Heart left ventricle (tissue), 16 donors: Measurements from ENCODE around the gene DIS3. TPM values are rescaled to one million over a fixed set of nuclear protein-coding genes. Genes with fewer than 3 reads are reported as not detected.
"Not testable (repeated sequence)": the region's sequence is repeated elsewhere in the genome, so short reads cannot be mapped to it uniquely, and the experiment has no call there.

Source experiments
- ATAC-seq, 4 donors: fragments of 200-7000 bp; cut with Tn5 transposase; one replicate each; pipeline ENCODE4 v1.9.1; 2020 to 2022; ENCODE audit warnings: moderate library complexity in 4 of 4, mild to moderate bottlenecking in 3 of 4, moderate number of reproducible peaks in 1 of 4
- DNase-seq, 5 donors: peaks; one replicate each; pipeline ENCODE4 v3.0.0-alpha.2; 2020
- H3K27ac ChIP-seq, 12 donors: fragments of 200-600 bp; sonication (generic) in 4 of 12; one replicate each; pipeline versions ENCODE4 v1.5.0 to v1.8.0; 2016 to 2022; ENCODE audit warnings: mild to moderate bottlenecking in 2 of 12
- H3K27me3 ChIP-seq, 9 donors: fragments of 200-600 bp; sonication (generic) in 2 of 9; one replicate each; pipeline versions ENCODE4 v1.5.1 to v1.8.0; 2016 to 2022; ENCODE audit warnings: mild to moderate bottlenecking in 3 of 9
- H3K36me3 ChIP-seq, 9 donors: fragments of 200-600 bp; sonication (generic) in 2 of 9; one replicate each; pipeline versions ENCODE4 v1.5.0 to v1.8.0; 2018 to 2022; ENCODE audit warnings: mild to moderate bottlenecking in 2 of 9
- H3K4me1 ChIP-seq, 12 donors: fragments of 200-600 bp; sonication (generic) in 4 of 12; one replicate each; pipeline versions ENCODE4 v1.5.0 to v1.8.0; 2016 to 2022; ENCODE audit warnings: mild to moderate bottlenecking in 3 of 12
- H3K4me3 ChIP-seq, 12 donors: fragments of 200-600 bp; sonication (generic) in 4 of 12; one replicate each; pipeline versions ENCODE4 v1.5.0 to v1.8.0; 2017 to 2022; ENCODE audit warnings: mild to moderate bottlenecking in 9 of 12, moderate library complexity in 4 of 12
- H3K9me3 ChIP-seq, 12 donors: fragments of 200-600 bp; sonication (generic) in 4 of 12; one replicate each; pipeline versions ENCODE4 v1.5.0 to v1.8.0; 2016 to 2022; ENCODE audit warnings: mild to moderate bottlenecking in 1 of 12
- POLR2A ChIP-seq, 2 donors: fragments of 450-650 bp; IDR thresholded peaks; one replicate each; pipeline ENCODE4 v1.6.1; 2017; ENCODE audit warnings: antibody characterized with exemption in 2 of 2, mild to moderate bottlenecking in 2 of 2, moderate library complexity in 2 of 2
- WGBS, 4 donors: extraction: QIAGEN DNeasy Blood & Tissue Kit in 2 of 4; methylation state at CpG; one replicate each; pipeline versions ENCODE4 v1.1.5 to v1.1.7; 2013 to 2018; 5-methylcytosine and 5-hydroxymethylcytosine counted together
- intact Hi-C, 10 donors: fragments of 100-400 bp; cut with DNase I; formaldehyde crosslinking; loops; one replicate each; pipeline versions ENCODE4 v1.11.1 to v1.14.2; 2022
- polyA plus RNA-seq, 2 donors: library from polyadenylated mRNA; stranded (reverse); fragments of 200-250 nt; gene quantifications; one replicate each; pipeline ENCODE4 v1.2.3, GENCODE V29; 2013
- total RNA-seq, 9 donors: library from RNA; depleted of rRNA in 2 of 9; stranded (reverse); fragments of >200 nt in 2 of 9; fragmentation: NEBNext Ultra II Directional in 3 of 9; extraction: Animal tissue kit (Norgen Biotek cat#: 25700) in 3 of 9; gene quantifications; one replicate each; pipeline versions ENCODE4 v1.1.0 to v1.2.4, GENCODE V29; 2016 to 2023
- TF ChIP-seq, protein P1 (sequence below), 12 donors: fragments of 200-600 bp; sonication (generic) in 4 of 12; IDR thresholded peaks; one replicate each; pipeline versions ENCODE4 v1.5.0 to v1.8.0; 2018 to 2022; ENCODE audit warnings: antibody characterized with exemption in 12 of 12, mild to moderate bottlenecking in 5 of 12
- donor health status: ischemic (EF 13 %, LVEDD 7.1; RV severe dilation, severe dysfunction).
- donor health status: healthy with polysubstance abuse.
- donor health status: DM: no; HTN: yes; CAD: no.
- donor health status: DM: no; HTN: no; CAD: no.
- donor health status: ischemic (EF 25% LVEDD 6.9; RV normal size, moderate dysfunction).
- donor health status: ischemic (EF 25% LVEDD 5.7; RV mildly dilated, moderate dysfunction).
- donor health status: healthy.
- donor health status: DM: yes; HTN: yes; CAD: no.
- donor health status: ischemic (EF 35%, LVEDD 5.7; RV mildly dilated, moderate dysfunction).
- donor health status: nonischemic (EF 11% LVEDD 7.7; RV severe dilation, severe dysfunction).
- donor health status: DM: yes; HTN: yes; CAD: no.
- donor health status: PGD.
- donor health status: ischemic (EF 29% LVEDD 5.4; RV normal size, mild dysfunction).
- donor health status: nonischemic (EF 23%, LVEDD 6.1; RV moderate dilation, normal function).

The DIS3 gene
- total and polyA plus RNA-seq, 11 donors, result 4.8 to 22.2 (median 15.5) TPM

GRCh38 chr13:72726726-72727416, 54.8 kb downstream of the DIS3 start:
- Histone ChIP-seq H3K4me1 (peaks cover 0 to 28% (median 14%) of the 10 kb centered on the region in 12 donors), H3K9me3 (no peaks in the 10 kb centered on the region), H3K27ac (peak overlapping the region in 10 of 12 donors; percentile 10 to 76 (median 57)), H3K4me3 (peak overlapping the region; percentile 70 to 97 (median 88)), H3K36me3 (peaks cover 0 to 1% (median 0%) of the 10 kb centered on the region in 9 donors), H3K27me3 (no peaks in the 10 kb centered on the region)
- DNase-seq, result peak; percentile 16 to 73 (median 45)
- ATAC-seq, result peak; percentile 1 to 41 (median 10)
- TF ChIP-seq, protein P1, sequence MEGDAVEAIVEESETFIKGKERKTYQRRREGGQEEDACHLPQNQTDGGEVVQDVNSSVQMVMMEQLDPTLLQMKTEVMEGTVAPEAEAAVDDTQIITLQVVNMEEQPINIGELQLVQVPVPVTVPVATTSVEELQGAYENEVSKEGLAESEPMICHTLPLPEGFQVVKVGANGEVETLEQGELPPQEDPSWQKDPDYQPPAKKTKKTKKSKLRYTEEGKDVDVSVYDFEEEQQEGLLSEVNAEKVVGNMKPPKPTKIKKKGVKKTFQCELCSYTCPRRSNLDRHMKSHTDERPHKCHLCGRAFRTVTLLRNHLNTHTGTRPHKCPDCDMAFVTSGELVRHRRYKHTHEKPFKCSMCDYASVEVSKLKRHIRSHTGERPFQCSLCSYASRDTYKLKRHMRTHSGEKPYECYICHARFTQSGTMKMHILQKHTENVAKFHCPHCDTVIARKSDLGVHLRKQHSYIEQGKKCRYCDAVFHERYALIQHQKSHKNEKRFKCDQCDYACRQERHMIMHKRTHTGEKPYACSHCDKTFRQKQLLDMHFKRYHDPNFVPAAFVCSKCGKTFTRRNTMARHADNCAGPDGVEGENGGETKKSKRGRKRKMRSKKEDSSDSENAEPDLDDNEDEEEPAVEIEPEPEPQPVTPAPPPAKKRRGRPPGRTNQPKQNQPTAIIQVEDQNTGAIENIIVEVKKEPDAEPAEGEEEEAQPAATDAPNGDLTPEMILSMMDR (IDR thresholded peaks at IDR 0.05), result no peak
- no peak for TF ChIP-seq POLR2A (IDR thresholded peaks at IDR 0.05)
- intact Hi-C loops, result loop anchor here in 4 of 10 donors (5.0 kb wide), 1 partner anchor 55 kb away; the partner anchor contains the start of genes DIS3 (in 4 of the 4) and PIBF1 (in 4 of the 4)
- 1 to 4% (median 3%) methylated on average over 15 to 49 of the region's 49 CpGs for WGBS, 4 donors

GRCh38 chr13:72726185-72726584, 55.5 kb downstream of the DIS3 start:
- peak overlapping the region in 9 of 12 donors; percentile 70 to 97 (median 85) for H3K4me3 ChIP-seq
- H3K9me3 ChIP-seq, ATAC-seq, DNase-seq, H3K36me3 ChIP-seq, H3K27me3 ChIP-seq, H3K27ac ChIP-seq: not testable (repeated sequence)
- H3K4me1 ChIP-seq, result peaks cover 0 to 28% (median 14%) of the 10 kb centered on the region in 12 donors
- 85 to 88% (median 86%) methylated on average over 15 of the region's 15 CpGs for WGBS, 4 donors
- intact Hi-C loops, result loop anchor here in 4 of 10 donors (5.0 kb wide), 1 partner anchor 56 kb away; the partner anchor contains the start of genes DIS3 (in 4 of the 4) and PIBF1 (in 4 of the 4)

DNA sequence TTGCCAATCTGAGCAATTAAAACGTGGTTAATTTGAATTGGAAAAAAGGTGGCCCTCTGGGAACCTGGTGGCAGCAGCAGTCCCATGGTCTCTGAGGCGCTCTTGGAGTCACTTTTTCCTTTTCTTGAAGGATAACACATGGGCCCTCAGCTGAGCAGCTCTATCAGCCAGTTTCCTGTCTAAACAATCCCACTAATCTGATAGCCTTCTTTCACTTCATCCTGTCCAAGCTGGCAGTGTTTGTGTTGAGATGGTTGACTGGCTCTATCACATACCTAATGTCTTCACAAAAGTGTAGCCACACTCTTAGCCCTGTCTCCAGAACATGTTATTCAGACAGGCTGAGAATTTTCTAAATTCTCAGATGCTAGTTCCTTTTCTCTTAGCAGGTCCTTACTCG, 64.9 kb downstream of the DIS3 start:
- 52 to 54% (median 53%) methylated on average over 3 of the region's 3 CpGs for WGBS, 4 donors
- Histone ChIP-seq H3K9me3 (peaks cover 0 to 13% (median 0%) of the 10 kb centered on the region in 12 donors), H3K36me3 (peaks cover 0 to 51% (median 27%) of the 10 kb centered on the region in 9 donors), H3K4me1 (no peaks in the 10 kb centered on the region), H3K27me3 (no peaks in the 10 kb centered on the region), H3K27ac (no peak overlapping the region), H3K4me3 (no peak overlapping the region)
- no peak for DNase-seq
- no peak for ATAC-seq
- intact Hi-C loops, result no loop called here
- TF ChIP-seq POLR2A (IDR thresholded peaks at IDR 0.05), result no peak

Other genes with a start within 250 kb of the DIS3 start
- 1 to 10 TPM; 4.4 to 8.6 (median 6.9) TPM for gene MZT1, start 54.3 kb downstream of the DIS3 start, total RNA-seq
- 10 to 100 TPM in 1 of 2 donors, 1 to 10 TPM in 1; 5.3 to 11.3 TPM for gene MZT1, start 54.3 kb downstream of the DIS3 start, polyA plus RNA-seq
- gene BORA, start 54.0 kb downstream of the DIS3 start, total RNA-seq, result 1 to 10 TPM in 3 of 9 donors, under 1 TPM in 6; 0.35 to 4.0 (median 0.72) TPM
- 1 to 10 TPM in 1 of 2 donors, under 1 TPM in 1; 0.19 to 1.8 TPM for gene BORA, start 54.0 kb downstream of the DIS3 start, polyA plus RNA-seq
- gene PIBF1, start 233 bp upstream of the DIS3 start, total RNA-seq, result 10 to 100 TPM in 7 of 9 donors, 1 to 10 TPM in 2; 7.6 to 24.1 (median 12.8) TPM
- 10 to 100 TPM in 1 of 2 donors, 1 to 10 TPM in 1; 9.1 to 12.9 TPM for gene PIBF1, start 233 bp upstream of the DIS3 start, polyA plus RNA-seq